Measurements from ENCODE around the gene STAT6. TPM values are rescaled to one million over a fixed set of nuclear protein-coding genes. Genes with fewer than 3 reads are reported as not detected.

The STAT6 gene
- total and polyA plus RNA-seq, 2 of the 8 experiments (the other 6 are each of a cell fraction or from before 2014, with no cell fraction given) = 32.9 to 38.7 TPM

DNA sequence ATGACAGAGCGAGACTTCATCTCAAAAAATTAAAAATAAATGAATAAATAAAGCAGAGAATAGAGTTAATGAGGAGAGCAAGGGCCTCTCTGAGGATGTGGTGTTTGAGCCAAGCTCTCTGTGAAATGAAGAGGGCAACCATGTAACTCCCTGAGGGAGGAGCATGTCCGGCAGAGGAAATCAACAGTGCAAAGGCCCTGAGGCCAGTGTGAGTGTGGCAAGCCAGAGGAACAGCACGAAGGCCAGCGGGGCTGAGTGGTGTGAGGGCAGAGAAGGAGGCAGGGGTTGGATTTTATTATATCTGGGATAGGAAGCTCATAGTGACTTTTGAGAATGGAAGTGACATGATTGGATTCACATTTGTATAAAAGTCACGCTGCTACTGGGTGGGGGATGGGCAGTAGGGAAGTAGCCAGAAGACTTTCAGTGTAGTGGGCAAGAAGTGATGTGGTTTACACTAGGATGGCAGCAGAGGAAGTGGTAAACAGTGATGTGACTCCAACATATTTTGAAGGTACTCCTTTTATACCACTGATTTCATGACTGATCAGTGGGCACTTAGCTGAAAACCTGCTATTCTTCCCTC lies 46.5 kb upstream of the STAT6 start:
- H2BK5ac ChIP-seq (ENCODE audit: low read depth, low read length) = no peak overlapping the region
- no peak overlapping the region for H3K27ac ChIP-seq (ENCODE audit: low read depth, low read length)
- H3K18ac ChIP-seq (ENCODE audit: extremely low read depth, low read length) = no peak overlapping the region
- no peaks in the 10 kb centered on the region for H3K27me3 ChIP-seq (replicated peaks in 1 of 4; ENCODE audit: control insufficient read depth in 3 of 4, extremely low read depth in 1 of 4, insufficient read depth in 3 of 4, low read length in 3 of 4)
- no peak overlapping the region for H2BK15ac ChIP-seq (ENCODE audit: low read length)
- H2AFZ ChIP-seq (ENCODE audit: low read length) = no peak overlapping the region
- CTCF ChIA-PET (ENCODE audit: partially characterized antibody) = interaction anchor here (0.9 to 10.6 kb wide), 10 partner anchors 11 to 66 kb away, joined by 3 to 150 read pairs (median 4); no protein-coding TSS in a partner anchor
- peaks cover 3 to 20% of the 10 kb centered on the region in 2 experiments for H4K20me1 ChIP-seq (replicated peaks in 1 of 2; ENCODE audit: control insufficient read depth in 1 of 2, insufficient read depth in 2 of 2, low read length in 2 of 2)
- 96% methylated on average over 5 of the region's 5 CpGs; no CpG with 5 or more reads in 1 of the 2 experiments for WGBS, 2 experiments (ENCODE audit: extremely low coverage in 1 of 2, insufficient coverage in 1 of 2, insufficient read length in 1 of 2, insufficient replicate concordance in 2 of 2, low coverage in 1 of 2, low lambda C conversion rate in 2 of 2, missing lambda C conversion rate in 1 of 2)
- no peak overlapping the region for H2BK20ac ChIP-seq (ENCODE audit: low read length)
- no peak overlapping the region for H2BK120ac ChIP-seq (replicated peaks; ENCODE audit: low read depth, low read length)
- H3K79me1 ChIP-seq (ENCODE audit: low read depth, low read length) = no peaks in the 10 kb centered on the region
- H4K5ac ChIP-seq (ENCODE audit: insufficient read length, low read depth, low read length) = no peak overlapping the region
- no peak overlapping the region for H3K4ac ChIP-seq (replicated peaks; ENCODE audit: insufficient read length, low read depth, low read length)
- H3K9ac ChIP-seq (replicated peaks in 1 of 4; ENCODE audit: extremely low read depth in 1 of 4, low read depth in 3 of 4, low read length in 3 of 4) = no peak overlapping the region
- H3K56ac ChIP-seq (replicated peaks; ENCODE audit: insufficient read length, low read depth, low read length) = no peak overlapping the region
- no peak overlapping the region for H4K8ac ChIP-seq (ENCODE audit: extremely low read depth, insufficient read depth, low read length)
- H3K23me2 ChIP-seq (ENCODE audit: low read depth, low read length) = no peaks in the 10 kb centered on the region
- H2BK12ac ChIP-seq (ENCODE audit: low read depth, low read length) = no peak overlapping the region
- H3K23ac ChIP-seq (ENCODE audit: insufficient read length) = no peak overlapping the region
- H3K79me2 ChIP-seq (ENCODE audit: control insufficient read depth in 1 of 2, insufficient read depth in 2 of 2, low read length in 2 of 2) = no peaks in the 10 kb centered on the region
- H4K91ac ChIP-seq (replicated peaks; ENCODE audit: insufficient read length, low read length) = no peak overlapping the region
- no peak overlapping the region for H2AK5ac ChIP-seq (ENCODE audit: low read depth, low read length)
- no peaks in the 10 kb centered on the region for H3K4me1 ChIP-seq (replicated peaks in 1 of 4; ENCODE audit: control insufficient read depth in 3 of 4, insufficient read depth in 4 of 4, low read length in 3 of 4)
- TF ChIP-seq POLR2A (IDR thresholded peaks at IDR 0.05; ENCODE audit: control extremely low read depth in 1 of 2, low read depth in 2 of 2, low read length in 2 of 2) (0 out of 3 replicates have a peak, but pooled peaks of 1 of the 2 experiments have one; percentile 13), TEAD4 (IDR thresholded peaks at IDR 0.05; ENCODE audit: low read depth, low read length) (no peak), KDM5A (IDR thresholded peaks at IDR 0.05; ENCODE audit: low read length) (no peak)
- no peak overlapping the region for H3K4me2 ChIP-seq (ENCODE audit: insufficient read depth in 1 of 2, low read depth in 2 of 2, low read length in 2 of 2)
- H3K36me3 ChIP-seq (ENCODE audit: control insufficient read depth in 2 of 4, insufficient read depth in 4 of 4, low read length in 3 of 4) = peaks cover 37 to 84% (median 76%) of the 10 kb centered on the region in 4 experiments; a peak in 7 of 8 replicates
- POLR2A ChIA-PET (ENCODE audit: partially characterized antibody) = interaction anchor here (0.7 to 10.8 kb wide), 13 partner anchors 9 to 72 kb away, joined by 3 to 75 read pairs (median 6); partner anchors contain the start of genes LRP1, LRP1-AS and SHMT2
- no peaks in the 10 kb centered on the region for H3K9me3 ChIP-seq (ENCODE audit: insufficient read depth in 2 of 2, low read depth in 1 of 2, low read length in 1 of 2)
- no peak overlapping the region for H3K4me3 ChIP-seq (ENCODE audit: extremely low read depth in 1 of 4, insufficient read depth in 2 of 4, low read depth in 3 of 4, low read length in 4 of 4)
- H3K14ac ChIP-seq (ENCODE audit: insufficient read length) = no peak overlapping the region
- DNase-seq (ENCODE audit: low read depth in 1 of 2, low spot score in 2 of 2) = no peak
- FAIRE-seq = no peak

Measured in H1 (cell line).